Measurements from ENCODE around the gene CFAP299. TPM values are rescaled to one million over a fixed set of nuclear protein-coding genes. Genes with fewer than 3 reads are reported as not detected.

Gene CFAP299
- total and polyA plus RNA-seq, 9 of the 15 experiments (the other 6 are each of a cell fraction or from before 2014, with no cell fraction given) = 0.09 to 3.0 (median 0.76) TPM

GRCh38 chr4:80529026-80529425, 193.5 kb downstream of the CFAP299 start (continued):
- TF ChIP-seq ZNF407 (IDR thresholded peaks at IDR 0.05; ENCODE audit: low read depth) = no peak
- TF ChIP-seq GABPA (tag; conservative IDR thresholded peaks at IDR 0.05; ENCODE audit: low read depth) = no peak
- no peak for TF ChIP-seq GABPB1 (CRISPR knock-in tag; IDR thresholded peaks at IDR 0.05)
- TF ChIP-seq RCOR1 (IDR thresholded peaks at IDR 0.05; ENCODE audit: borderline replicate concordance in 1 of 2, low read depth in 2 of 2, low read length in 2 of 2) = no peak
- no peak for TF ChIP-seq E2F4 (CRISPR knock-in tag; IDR thresholded peaks at IDR 0.05; ENCODE audit: low read depth)
- no peak for TF ChIP-seq REST (IDR thresholded peaks at IDR 0.05; ENCODE audit: borderline replicate concordance)
- no peak for TF ChIP-seq REST (CRISPR knock-in tag; IDR thresholded peaks at IDR 0.05; ENCODE audit: low read depth)
- no peak for TF ChIP-seq ZNF41 (CRISPR knock-in tag; conservative IDR thresholded peaks at IDR 0.05)
- no peak for TF ChIP-seq MTA3 (IDR thresholded peaks at IDR 0.05; ENCODE audit: borderline replicate concordance)

Measured in K562 (cell line).